Kidney epithelial cell (primary cell): ENCODE data around the gene DOCK1. TPM values are rescaled to one million over a fixed set of nuclear protein-coding genes. Genes with fewer than 3 reads are reported as not detected.
"Not testable (repeated sequence)": the region's sequence is repeated elsewhere in the genome, so short reads cannot be mapped to it uniquely, and the experiment has no call there.

Experiments used
- DNase-seq: peaks from one replicate; pipeline ENCODE4 v3.0.0-alpha.2; 2010; ENCODE audit warnings: low read depth
- H3K27me3 ChIP-seq: 2 replicates; pipeline ENCODE4 v1.6.0; 2011; ENCODE audit warnings: low read length; ENCODE audit not compliant: control insufficient read depth, insufficient read depth
- H3K36me3 ChIP-seq: 2 replicates; pipeline ENCODE4 v1.5.1; 2011; ENCODE audit warnings: low read length; ENCODE audit not compliant: control insufficient read depth, insufficient read depth
- H3K4me3 ChIP-seq: 2 replicates; pipeline ENCODE4 v1.5.1; 2011; ENCODE audit warnings: low read depth, mild to moderate bottlenecking, control low read depth, low read length
- CTCF ChIP-seq: IDR thresholded peaks from 2 replicates; pipeline ENCODE4 v1.5.1; 2011; ENCODE audit warnings: mild to moderate bottlenecking, moderate library complexity, low read length, control low read depth, inconsistent platforms; ENCODE audit not compliant: insufficient read depth, poor library complexity, severe bottlenecking
- total RNA-seq: library from RNA; depleted of rRNA; stranded (reverse); fragments of >200 nt; gene quantifications from 2 replicates; pipeline ENCODE4 v1.2.3, GENCODE V29; 2015

The DOCK1 gene
- total RNA-seq, 1 donor from 2014 or later: 39.5 TPM

GRCh38 chr10:127296696-127297095 is 391.5 kb downstream of the DOCK1 start:
- H3K36me3 ChIP-seq: no peaks in the 10 kb centered on the region
- no peaks in the 10 kb centered on the region for H3K27me3 ChIP-seq
- TF ChIP-seq CTCF: no peak
- DNase-seq: no peak
- no peak overlapping the region for H3K4me3 ChIP-seq

- Histone ChIP-seq H3K36me3 (no peaks in the 10 kb centered on the region), H3K4me3 (no peak overlapping the region)
Measured at GRCh38 chr10:127298381-127298780, 393.2 kb downstream of the DOCK1 start.

GRCh38 chr10:127299192-127299591 is 394.0 kb downstream of the DOCK1 start:
- not testable (repeated sequence) for H3K4me3 ChIP-seq, H3K27me3 ChIP-seq, H3K36me3 ChIP-seq, DNase-seq

More at GRCh38 chr10:127298381-127298780, 393.2 kb downstream of the DOCK1 start:
- no peaks in the 10 kb centered on the region for H3K27me3 ChIP-seq
- no peak for TF ChIP-seq CTCF
- DNase-seq: peak; percentile 9

- no peak for TF ChIP-seq CTCF
- Histone ChIP-seq H3K4me3 (no peak overlapping the region), H3K36me3 (no peaks in the 10 kb centered on the region), H3K27me3 (no peaks in the 10 kb centered on the region)
- DNase-seq: no peak
Measured at GRCh38 chr10:127299956-127300689, 394.9 kb downstream of the DOCK1 start.

- no peaks in the 10 kb centered on the region for H3K27me3 ChIP-seq
- no peak overlapping the region for H3K4me3 ChIP-seq
- no peaks in the 10 kb centered on the region for H3K36me3 ChIP-seq
- DNase-seq: peak; percentile 16
- no peak for TF ChIP-seq CTCF
Measured at GRCh38 chr10:127300868-127301321, 395.7 kb downstream of the DOCK1 start.

- H3K27me3 ChIP-seq: no peaks in the 10 kb centered on the region
- no peak for TF ChIP-seq CTCF
Measured at GRCh38 chr10:127302343-127302742, 397.1 kb downstream of the DOCK1 start.

More at GRCh38 chr10:127302343-127302742, 397.1 kb downstream of the DOCK1 start:
- no peak overlapping the region for H3K4me3 ChIP-seq
- no peak for DNase-seq
- H3K36me3 ChIP-seq: no peaks in the 10 kb centered on the region
